Cortex of kidney (tissue), 1 donor: ENCODE results near the gene GRK5.

Experiments used
- DNase-seq: peaks from one replicate; lab custom pipeline; 2025; lab: John Stamatoyannopoulos, UW

The GRK5 gene

GRCh38 chr10:119443970-119444660 is 236.7 kb downstream of the GRK5 start:
- DNase-seq, result no peak

DNA sequence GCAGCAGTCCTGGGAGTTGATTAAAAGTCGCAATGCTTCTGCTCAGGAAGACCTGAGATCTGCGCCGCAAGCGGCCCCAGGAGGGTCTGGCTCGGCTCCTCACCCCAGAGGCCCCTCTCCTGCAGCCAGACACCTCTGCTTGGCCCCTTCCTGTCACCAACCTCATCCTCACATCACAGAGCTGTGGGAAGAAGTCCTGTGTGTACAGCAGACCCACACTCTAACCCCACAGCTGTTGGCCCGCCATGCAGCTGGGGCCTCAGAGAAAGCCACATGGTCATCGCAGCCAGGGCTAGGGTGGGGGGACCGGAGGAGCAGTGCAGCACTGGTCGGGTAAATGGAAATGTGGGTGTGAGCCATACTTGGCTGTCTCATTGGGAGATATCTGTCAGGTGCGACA is 237.5 kb downstream of the GRK5 start:
- no peak for DNase-seq

- DNase-seq, result no peak
Measured at GRCh38 chr10:119445311-119445934, 238.1 kb downstream of the GRK5 start.

DNA sequence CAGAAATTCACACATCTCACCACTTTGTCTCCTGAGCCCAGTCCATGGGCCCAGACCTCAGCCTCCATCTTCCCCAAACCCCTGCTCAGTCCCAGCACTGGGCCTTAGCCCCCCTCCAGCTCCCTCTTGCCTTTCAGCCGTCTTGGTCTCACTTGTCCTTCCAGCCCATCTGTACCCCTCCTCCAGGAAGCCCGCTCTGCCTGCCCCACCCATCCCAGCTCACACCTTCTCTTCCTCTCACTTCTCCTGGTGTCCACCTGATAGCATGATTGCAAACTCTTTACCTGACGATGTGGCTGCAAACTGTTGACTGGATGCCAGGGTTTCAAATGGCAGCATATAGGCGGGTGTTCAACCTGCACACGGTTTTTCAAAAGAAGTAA is 238.6 kb downstream of the GRK5 start:
- DNase-seq, result no peak

DNA sequence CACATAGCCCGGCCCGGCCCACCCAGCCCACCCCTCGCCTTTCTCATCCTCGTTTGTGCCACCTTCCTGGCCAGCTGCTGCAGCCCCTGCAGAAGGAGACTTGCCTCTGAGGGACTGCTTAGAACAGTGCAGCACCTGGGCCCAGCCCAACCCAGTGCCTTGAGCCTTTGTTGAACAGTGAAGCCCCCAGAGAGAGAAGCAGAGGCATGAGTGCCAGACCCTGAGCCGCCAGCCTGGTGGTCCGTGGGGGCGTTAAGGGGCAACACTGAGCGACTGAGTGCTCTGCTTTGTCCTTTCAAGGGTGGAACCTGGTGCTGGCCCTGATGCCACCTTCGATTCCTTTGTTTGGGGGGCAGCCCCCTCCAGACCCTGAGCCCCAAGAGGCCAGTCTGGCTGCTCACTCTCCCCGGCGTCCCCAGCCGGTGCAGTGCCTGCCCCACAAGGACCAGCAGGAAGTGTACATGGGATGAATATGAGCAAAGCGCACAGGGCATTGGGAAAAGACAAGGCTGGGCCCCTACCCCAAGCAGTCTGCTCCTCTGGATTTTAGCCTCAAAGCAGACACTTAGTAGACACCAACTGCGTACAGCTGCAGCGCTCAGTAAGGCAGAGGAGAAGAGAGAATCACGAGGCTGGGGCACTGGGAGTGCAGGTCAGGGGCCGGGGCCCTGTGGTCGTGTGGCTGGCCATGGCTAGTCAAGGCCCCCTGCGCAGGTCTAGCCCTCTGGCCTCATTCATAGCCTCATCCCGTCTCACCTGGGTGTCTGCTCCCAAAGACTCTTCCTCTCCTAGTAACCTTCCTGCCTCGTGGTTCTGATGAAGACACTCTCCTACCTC is 239.3 kb downstream of the GRK5 start:
- no peak for DNase-seq

- DNase-seq, result no peak
Measured at GRCh38 chr10:119447421-119447820, 240.1 kb downstream of the GRK5 start.

DNA sequence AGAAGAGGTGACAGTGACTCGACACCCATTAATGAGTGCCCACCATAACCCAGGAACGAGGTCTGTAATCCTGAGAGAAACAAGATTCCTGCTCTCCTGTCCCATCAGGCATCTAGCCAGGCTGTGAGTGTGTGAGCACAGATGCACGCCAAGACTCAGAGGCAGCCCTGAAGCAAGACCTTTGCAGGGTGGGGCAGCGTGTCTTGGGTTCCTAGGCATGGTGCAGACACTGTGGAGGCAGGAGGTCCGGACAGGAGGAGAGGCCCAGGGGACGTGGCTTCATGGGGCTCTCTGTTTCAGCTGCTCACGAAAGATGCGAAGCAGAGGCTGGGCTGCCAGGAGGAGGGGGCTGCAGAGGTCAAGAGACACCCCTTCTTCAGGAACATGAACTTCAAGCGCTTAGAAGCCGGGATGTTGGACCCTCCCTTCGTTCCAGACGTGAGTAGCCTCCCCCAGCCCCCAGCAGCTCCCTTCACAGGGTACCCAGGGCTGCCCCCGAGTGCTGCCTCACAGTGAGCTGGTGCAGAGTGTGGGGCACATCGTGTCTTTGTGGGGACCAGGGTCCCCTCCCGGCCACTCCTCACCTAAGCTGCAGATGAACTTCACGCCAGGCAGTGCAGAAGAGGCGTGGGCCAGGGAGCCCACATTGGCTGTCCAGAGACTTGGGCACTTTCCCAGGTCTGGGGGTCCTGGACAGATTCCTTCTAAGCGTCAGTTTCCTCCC is 240.6 kb downstream of the GRK5 start:
- DNase-seq, result no peak

DNA sequence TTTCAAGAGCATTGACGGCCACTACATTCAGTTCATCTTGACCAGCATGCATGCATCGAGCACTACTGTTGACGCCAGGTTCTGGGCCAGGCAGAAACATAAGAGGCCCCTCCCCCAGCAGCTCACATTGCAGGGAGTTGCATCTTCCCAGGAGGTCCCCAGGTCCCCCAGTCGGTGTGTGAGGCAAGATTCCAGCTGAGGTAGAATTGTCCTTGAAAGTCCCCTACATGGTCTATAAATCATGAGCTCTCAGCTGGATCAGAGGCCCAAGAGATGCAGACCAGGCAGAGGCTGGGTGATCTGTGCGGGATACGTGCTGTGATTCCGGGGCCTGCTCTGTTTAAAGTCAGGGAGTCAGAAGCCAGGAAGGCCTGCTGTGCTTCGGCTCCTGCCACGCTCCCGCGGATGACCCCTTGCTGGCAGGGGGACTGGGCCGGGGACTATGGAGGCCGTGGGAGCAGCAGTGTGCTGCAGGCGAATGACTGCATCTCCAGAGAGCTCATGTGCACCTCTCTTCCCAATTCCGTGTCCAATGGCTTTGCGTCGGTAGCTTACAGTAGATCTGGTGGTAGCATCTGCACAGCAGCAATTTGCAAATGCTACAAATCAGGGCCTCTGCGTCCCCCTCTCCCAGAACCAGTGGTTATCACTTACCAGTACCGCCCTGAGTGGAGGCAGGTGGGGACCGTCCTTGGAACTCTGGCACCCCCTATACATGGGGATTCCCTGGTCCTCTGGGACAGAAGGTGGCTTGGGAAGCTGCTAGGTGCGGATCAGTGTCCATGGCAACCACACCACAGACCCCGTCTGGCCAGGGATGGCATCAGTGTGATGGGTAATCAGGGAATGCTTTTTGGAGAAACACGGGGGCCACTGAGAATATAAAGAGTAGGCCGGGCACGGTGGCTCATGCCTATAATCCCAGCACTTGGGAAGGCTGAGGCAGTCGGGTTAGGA is 241.5 kb downstream of the GRK5 start:
- DNase-seq, result no peak

DNA sequence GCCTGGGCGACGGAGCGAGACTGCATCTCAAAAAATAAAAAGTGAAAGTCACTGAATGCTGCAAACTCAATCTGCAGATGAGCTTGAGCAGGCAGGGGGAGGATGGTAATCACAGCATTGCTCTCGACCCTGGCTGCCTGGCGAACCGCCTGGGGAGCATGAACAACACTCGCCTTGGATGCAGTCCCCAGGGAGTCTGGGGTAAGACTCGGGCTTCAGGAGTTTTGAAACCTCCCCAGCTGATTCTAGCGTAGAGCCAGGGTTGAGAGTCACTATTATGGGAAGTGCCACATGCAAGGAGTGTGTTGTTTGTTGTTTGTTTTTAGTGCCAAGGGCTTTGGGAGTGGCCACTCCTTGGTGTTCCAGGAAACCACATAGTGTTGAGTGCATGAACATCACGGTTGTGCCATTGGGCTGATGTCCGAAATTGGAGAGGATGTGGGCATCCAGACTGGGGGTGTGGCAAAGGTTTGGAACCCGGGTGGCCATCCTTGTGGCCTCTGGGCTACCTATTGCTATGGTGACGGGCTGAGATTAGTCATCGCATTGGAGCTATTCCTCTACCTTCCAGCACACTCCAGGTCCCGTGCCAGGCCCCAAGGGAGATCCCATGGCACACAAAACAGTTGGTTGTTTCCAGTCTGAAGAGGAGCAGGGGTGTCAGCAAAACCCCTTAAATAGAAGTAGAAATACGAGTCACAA is 242.5 kb downstream of the GRK5 start:
- no peak for DNase-seq

DNA sequence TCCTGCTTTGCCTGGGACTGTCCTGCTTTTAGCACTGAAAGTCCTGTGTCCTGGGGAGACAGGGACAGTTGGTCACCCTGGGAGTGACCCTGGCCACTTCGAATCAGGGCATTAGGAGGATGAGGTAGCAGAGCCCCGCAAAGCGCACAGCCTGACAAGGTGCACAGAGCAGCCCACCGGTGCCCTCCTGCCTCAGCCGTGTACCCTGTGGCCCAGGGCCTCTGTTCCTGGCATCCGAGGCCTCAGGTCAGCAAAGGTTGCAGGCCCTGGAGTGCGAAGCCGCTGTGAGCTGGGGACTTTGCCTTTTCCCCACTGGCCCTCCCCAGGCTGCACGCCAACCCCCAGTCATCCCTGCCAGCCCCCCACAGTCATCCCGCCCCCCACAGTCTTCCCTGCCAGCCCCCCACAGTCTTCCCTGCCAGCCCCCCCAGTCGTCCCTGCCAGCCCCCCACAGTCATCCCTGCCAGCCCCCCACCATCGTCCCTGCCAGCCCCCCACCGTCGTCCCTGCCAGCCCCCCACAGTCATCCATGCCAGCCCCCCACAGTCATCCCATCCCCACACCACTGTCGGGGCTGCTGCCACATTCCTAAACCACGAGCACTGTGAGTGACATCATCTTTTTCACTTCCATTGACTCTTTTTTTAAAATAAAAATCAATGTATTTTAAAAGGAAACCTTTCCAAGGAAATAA is 243.4 kb downstream of the GRK5 start:
- no peak for DNase-seq

DNA sequence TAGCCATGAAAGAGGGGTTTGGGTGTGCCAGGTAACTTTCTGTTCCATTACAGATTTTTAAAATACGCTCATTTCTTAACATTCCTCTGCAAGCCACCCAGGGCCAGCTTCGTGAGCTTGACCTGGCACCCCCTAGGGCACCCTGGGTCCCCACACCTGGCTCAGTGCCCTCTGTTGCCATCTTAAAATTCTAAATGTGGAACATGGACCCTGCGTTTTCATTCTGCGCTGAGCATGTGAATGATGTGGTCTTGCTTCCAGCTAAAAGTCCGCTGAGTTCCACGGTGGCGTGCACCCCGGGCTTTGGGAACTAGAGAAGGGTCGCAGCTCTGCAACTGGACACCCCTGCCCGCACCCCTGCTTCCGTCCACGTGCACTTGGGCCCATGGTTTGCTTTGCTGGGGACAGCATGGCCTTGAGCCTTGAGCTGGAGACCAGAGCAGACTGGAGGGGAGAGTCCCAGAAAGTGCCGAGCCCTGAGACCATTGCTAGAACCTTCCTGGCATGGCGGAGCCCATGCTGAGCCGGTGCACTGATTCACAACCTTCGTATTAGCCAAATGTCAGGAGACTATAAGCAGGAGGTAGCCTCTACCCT is 244.0 kb downstream of the GRK5 start:
- DNase-seq, result no peak

DNA sequence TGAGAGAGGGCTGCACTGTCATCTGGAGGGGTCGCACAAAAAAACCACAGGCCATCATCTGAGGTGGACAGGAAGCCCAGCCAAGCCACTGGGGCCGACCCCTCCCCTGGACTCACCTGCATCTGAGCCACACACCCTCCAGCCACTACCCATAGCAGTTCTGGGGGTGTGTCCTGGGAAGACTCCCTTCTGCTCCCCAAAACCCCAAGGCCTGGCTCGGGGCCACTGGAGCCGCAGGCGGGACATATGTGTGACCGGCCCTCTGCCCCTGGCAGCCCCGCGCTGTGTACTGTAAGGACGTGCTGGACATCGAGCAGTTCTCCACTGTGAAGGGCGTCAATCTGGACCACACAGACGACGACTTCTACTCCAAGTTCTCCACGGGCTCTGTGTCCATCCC is 245.0 kb downstream of the GRK5 start:
- no peak for DNase-seq

DNA sequence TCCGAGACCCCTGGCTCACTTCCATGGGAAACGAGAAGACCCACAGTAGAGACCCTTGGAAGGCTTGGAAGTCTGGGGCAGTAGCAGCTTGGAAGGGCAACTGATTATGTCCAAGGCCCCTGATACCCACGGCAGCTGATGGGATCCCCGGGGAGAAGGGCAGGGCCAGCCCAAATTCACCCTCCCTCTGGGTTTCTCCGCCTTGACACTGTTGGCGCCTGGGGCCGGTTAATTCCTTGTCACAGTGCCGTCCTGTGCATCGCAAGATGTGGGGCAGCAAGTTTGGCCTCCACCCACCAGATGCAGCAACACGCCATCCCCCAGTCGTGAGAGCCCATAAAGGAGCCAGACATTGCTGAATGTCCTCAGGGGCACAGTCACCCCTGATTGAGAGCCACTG is 245.9 kb downstream of the GRK5 start:
- DNase-seq, result no peak

- no peak for DNase-seq
Measured at GRCh38 chr10:119454316-119454715, 246.9 kb downstream of the GRK5 start.

DNA sequence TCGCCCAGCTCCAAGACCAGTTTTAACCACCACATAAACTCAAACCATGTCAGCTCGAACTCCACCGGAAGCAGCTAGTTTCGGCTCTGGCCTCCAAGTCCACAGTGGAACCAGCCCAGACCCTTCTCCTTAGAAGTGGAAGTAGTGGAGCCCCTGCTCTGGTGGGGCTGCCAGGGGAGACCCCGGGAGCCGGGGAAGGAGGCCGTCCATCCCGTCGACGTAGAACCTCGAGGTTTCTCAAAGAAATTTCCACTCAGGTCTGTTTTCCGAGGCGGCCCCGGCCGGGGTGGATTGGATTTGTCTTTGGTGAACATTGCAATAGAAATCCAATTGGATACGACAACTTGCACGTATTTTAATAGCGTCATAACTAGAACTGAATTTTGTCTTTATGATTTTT is 247.6 kb downstream of the GRK5 start:
- DNase-seq, result no peak

GRCh38 chr10:119455609-119456434 is 248.5 kb downstream of the GRK5 start:
- DNase-seq, result no peak

- DNase-seq, result no peak
Measured at GRCh38 chr10:119456435-119456810, 249.1 kb downstream of the GRK5 start.

DNA sequence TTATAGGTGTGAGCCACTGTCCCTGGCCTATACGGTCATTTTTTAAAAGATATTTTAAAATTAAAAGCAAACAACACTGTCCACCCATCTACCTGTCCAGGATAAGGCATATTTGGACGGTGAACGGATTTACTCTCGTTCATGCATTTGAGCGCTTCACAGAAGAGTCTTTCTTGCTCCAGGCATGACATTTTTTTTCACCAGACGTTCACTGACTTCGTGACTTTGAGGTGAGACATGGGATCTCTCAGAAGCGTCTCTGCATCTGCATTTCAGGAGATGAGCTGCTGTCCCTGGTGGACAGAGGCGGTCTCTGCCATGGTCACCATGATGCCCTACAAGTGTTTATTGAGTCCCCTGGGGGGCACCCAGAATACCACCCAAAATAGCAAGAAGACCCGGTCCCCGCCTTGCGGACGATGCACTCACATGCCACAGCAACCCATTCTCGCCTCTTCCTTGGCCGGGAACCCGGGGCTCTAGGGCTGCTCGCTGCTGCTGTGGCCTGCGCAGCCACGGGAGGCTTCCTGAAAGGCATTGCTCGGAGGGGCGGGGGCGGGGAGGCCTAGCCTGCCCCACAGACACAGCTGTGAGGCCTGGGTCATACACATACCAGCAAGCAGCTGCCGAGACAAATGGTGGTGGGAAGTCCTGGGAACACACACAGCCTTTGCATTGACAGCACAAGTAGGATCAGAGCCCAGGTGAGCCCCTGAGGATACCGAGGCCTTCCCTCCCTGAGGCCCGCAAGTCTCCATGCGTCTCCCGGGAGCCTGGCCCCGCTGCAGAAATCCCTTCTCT is 250.8 kb downstream of the GRK5 start:
- DNase-seq, result no peak
